ENCODE data around the gene PLG.
"Not testable (repeated sequence)": the region's sequence is repeated elsewhere in the genome, so short reads cannot be mapped to it uniquely, and the experiment has no call there.

PLG gene

DNA sequence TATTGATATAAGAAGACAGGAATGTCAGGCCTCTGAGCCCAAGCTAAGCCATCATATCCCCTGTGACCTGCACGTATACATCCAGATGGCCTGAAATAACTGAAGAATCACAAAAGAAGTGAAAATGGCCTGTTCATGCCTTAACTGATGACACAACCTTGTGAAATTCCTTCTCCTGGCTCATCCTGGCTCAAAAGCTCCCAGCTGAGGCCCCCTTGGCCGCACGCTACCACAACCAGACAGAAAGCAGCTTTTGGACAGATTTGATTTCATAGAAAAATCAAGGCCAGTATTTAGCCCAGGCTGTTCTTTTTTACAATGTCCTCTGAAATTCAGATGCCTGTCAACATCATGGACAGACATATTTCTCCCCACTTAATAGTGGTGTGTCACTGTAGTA lies 78.6 kb downstream of the PLG start:
- DNase-seq, result not testable (repeated sequence)

DNA sequence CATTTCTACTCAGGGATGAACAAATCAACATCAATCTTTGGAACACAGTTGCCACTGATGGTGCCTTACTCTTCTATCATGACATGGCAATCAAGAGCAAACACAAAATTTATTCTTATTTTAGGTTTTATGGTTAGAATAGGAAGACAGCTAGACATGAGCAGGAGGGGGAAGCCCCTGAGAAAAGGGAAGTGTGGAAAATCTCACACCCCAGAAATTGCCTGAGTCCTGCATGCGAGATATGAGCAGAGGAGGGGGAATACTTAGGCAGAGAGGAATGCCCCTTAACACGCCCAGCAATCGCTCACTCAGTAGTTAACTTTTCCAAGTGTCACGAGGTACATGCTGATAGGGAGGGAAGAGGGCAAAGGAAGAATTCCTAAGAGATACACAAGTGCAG lies 79.3 kb downstream of the PLG start:
- DNase-seq, result no peak

GRCh38 chr6:160782228-160782627 lies 80.2 kb downstream of the PLG start:
- DNase-seq, result no peak

- DNase-seq, result no peak
Observed at GRCh38 chr6:160783741-160784140, 81.7 kb downstream of the PLG start.

DNA sequence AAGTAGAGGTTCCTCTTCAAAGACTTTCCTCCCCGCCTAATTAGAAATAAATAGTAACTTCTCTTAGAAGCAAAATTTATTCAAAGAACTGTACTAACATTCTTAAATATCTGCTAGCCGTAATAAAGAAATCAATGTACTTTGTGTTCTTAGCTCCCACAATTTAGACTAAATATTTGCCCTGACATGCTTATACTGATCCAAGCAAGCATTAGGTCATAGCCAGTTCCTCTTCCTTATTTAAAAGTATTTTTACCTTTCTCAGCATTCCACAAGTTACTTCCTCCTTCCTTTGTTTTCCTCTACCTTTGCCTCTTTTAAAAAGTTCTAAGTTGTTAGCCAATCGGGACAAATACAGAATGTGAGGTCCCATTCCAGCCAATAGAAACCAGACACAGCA lies 86.1 kb downstream of the PLG start:
- DNase-seq, result not testable (repeated sequence)

DNA sequence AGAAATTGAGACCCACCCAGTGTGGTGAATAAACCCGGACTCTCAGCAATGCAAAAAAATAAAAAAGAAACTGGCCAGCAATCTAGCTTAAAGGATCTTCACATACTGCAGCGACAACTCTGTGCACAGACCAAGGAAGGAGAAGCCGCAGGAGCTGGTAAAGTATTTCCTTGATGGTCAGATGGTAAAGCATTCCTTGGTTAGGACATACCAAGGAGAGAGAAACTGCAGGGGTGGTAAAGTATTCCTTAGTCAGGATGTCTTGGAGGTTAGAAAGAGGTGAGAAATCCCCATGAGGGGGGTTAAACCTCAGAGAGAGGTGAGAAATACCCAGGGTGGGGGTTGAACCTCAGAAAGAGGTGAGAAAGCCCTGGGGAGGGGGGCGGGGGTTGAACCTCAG lies 86.8 kb downstream of the PLG start:
- no peak for DNase-seq

- no peak for DNase-seq
Observed at GRCh38 chr6:160789263-160790027, 87.4 kb downstream of the PLG start.

DNA sequence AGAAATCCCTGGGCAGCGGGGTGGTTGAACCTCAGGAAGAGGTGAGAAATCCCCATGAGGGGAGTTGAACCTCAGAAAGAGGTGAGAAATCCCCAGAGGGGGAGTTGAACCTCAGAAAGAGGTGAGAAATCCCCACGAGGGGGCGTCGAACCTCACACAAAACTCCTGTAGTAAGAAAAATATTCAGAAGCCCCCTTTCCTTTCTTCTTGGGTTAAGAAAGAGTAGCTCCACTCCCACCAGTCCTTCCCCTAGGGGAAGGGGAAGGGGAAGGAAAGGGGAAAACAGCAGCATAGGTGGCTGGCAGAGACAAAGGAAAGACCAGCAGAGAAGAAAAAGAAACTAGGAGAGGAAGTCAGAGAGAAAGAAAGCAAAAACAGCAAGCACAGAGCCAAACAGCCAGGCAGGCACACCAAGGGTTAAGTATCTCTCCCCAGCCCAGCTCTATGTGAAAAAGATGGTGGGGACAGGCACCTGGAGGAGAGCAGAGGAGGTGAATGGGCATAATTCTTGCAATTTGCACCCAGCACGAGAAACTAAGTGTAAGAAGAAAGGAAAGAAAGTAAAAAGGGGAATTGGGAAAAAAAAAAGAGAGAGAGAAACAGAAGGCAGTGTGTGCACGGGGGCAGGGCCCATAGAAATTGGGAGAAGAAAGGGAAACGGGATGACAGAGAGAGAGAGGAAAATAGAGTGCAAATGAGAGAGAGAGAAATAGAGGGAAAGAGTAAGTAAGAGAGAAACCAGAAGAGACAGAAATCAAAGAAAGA lies 88.2 kb downstream of the PLG start:
- DNase-seq, result no peak

- no peak for DNase-seq
Observed at GRCh38 chr6:160791459-160791858, 89.4 kb downstream of the PLG start.

- no peak for DNase-seq
Observed at GRCh38 chr6:160791981-160792418, 90.0 kb downstream of the PLG start.

GRCh38 chr6:160792708-160793107 lies 90.7 kb downstream of the PLG start:
- DNase-seq, result no peak

DNA sequence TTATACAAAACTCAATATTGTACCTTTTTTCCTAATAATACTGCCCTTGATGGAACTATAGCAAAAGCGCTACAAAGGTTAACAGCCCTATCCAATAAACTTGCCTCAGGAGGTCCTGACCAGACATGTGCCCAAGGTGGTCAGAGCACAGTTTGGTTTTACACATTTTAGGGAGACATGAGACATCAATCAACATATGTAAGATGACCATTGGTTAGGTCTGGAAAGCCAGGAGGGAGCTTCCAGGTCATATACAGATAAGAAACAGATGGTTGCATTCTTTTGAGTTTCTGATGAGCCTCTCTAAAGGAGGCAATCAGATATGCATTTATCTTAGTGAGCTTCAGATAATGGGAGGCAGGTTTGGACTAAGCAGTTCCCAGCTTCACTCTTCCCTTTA lies 91.6 kb downstream of the PLG start:
- DNase-seq, result no peak

- no peak for DNase-seq
Observed at GRCh38 chr6:160795721-160796120, 93.7 kb downstream of the PLG start.

GRCh38 chr6:160798625-160799024 lies 96.6 kb downstream of the PLG start:
- DNase-seq, result no peak

DNA sequence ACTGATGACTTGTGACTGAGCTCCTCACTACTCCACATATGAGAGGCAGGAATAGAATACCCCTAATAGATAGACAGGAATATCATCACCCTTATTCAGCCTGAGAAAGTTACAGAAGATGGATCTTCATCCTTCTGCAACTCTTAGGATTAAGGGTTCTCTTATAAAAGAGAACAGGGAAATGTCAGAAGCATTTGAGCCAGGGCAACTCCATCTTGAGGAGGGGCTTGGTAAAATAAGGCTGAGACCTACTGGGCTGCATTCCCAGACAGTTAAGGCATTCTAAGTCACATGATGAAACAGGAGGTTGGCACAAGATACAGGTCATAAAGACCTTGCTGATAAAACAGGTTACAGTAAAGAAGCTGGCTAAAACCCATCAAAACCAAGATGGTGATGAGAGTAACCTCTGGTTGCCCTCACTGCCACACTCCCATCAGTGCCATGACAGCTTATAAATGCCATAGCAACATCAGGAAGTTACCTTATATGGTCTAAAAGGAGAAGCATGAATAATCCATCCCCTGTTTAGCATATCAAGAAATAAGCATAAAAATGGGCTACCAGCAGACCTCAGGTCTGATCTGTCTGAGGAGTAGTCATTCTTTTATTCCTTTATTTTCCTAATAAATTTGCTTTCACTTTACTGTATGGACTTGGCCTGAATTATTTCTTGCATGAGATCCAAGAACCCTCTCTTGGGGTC lies 97.9 kb downstream of the PLG start:
- no peak for DNase-seq

DNA sequence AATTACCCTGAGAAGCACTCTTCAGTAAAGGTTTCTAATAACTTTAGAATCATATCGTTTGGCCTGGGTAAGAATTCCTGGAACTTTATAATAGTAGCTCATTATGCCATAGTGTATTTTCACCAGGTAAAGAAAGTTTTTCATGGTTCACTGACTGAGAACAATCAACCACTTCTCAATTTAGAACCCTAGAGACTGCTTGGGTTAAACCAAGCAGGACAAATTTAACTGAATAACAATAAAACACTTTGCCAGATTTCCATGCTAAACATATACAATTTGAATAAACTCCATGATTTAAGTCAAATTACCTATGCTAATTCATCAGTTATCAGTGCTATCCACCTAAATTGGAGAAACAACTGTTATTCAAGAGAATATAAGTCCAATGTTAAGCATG lies 99.4 kb downstream of the PLG start:
- DNase-seq, result no peak

- DNase-seq, result not testable (repeated sequence)
Observed at GRCh38 chr6:160802049-160802448, 100.0 kb downstream of the PLG start.
